ENCODE data around the gene VKORC1. TPM values are rescaled to one million over a fixed set of nuclear protein-coding genes. Genes with fewer than 3 reads are reported as not detected.

Gene VKORC1
- total RNA-seq, 1 experiment from 2014 or later, result 98.3 TPM

DNA sequence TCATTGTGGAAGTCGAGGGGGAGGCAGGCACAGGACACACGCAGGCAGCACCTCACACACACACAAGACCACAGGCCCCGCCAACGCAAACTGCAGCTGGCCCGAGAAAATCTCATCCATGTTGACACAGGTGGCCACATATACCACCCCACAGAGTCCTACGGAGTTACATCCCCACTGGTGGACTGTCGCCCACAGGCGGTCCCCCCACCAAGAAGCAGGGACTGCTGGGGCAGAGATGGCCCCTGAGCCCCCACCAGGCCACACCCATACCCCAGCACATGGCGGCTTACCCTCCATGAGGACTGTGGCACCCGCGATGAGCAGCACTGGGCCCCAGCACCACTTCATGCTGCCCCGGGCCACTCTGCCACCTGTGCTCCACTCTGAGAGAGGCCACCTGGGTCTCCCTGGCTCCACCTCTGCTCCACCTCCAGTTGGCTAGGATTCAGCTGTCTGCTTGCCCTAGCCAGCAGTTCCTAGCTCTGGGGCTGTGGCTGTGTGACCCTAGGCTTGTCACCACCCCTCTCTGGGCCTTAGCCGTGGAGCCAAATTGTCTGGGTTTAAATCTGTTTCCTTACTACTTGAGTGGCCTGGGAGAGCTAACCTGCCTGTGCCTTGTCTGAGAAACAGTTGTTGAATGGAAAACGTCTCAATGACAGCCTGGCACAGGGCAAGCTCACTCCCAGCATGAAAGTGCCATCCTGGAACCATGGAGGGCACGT is 6.0 kb downstream of the VKORC1 start, which contains the start of gene PRSS53:
Gene PRSS53 (minus strand): TSS at position 485 of the 725 bp plus-strand sequence. CDS start 134 bp downstream, at position 351.
- ChIA-PET POLR2A (ENCODE audit: low non-redundant PET) (no interaction called here), CTCF (interaction anchor here (0.5 kb wide), 1 partner anchor 76 kb away, joined by 9 read pairs; no protein-coding TSS in a partner anchor)
- Histone ChIP-seq H3K4me3 (ENCODE audit: low read depth, low read length, poor library complexity, severe bottlenecking) (no peak within 1 kb of the TSS), H3K9me3 (ENCODE audit: low read depth, low read length, poor library complexity, severe bottlenecking) (no peaks in the 10 kb centered on the region), H3K27ac (ENCODE audit: low read depth, low read length, poor library complexity, severe bottlenecking) (no peak within 1 kb of the TSS), H3K36me3 (ENCODE audit: insufficient read depth, low read length, poor library complexity, severe bottlenecking) (peaks cover 14% of the 10 kb centered on the region), H3K27me3 (replicated peaks; ENCODE audit: insufficient read depth, low read depth, low read length, poor library complexity) (no peaks in the 10 kb centered on the region), H3K4me1 (ENCODE audit: insufficient read depth, low read length, poor library complexity, severe bottlenecking) (peaks cover 3% of the 10 kb centered on the region)
- BruUV-seq (replicated peaks), result no TSS peak
- no peak for DNase-seq (ENCODE audit: low spot score)
- intact Hi-C loops (cut with micrococcal nuclease; ENCODE audit: unreplicated experiment), result loop anchor here (10.0 kb wide), 1 partner anchor 786 kb away; the partner anchor contains the start of gene ZNF267
- no peak for TF ChIP-seq CTCF (conservative IDR thresholded peaks at IDR 0.05; ENCODE audit: low read depth, low read length)
- no peak for TF ChIP-seq EZH2 (IDR thresholded peaks at IDR 0.05; ENCODE audit: borderline replicate concordance, low read depth, low read length, poor library complexity, severe bottlenecking)

DNA sequence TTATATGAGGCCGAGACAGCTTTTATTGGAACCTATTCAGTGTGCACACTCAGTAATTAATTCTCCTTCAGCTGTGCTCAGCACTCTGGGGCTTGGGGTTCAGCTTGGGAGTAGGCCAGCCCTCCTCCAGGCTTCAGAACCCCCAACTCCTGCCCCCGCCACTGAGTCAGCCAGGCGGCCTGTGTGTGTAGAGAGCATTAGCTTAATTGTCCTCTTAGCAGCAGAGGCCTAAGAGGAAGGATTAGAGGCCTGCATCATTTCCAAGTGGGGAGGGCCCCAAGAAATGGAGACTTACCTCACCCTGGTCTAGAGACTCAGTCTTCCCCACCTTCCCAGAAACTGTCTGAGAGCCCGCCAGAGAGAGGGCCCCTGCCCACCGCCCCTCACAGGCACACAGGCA is 6.6 kb downstream of the VKORC1 start:
- CTCF ChIA-PET, result interaction anchor here (0.5 kb wide), 1 partner anchor 75 kb away, joined by 9 read pairs; no protein-coding TSS in a partner anchor

GRCh38 chr16:31087481-31087880 is 7.1 kb downstream of the VKORC1 start:
- no TSS peak for BruUV-seq (replicated peaks)
- DNase-seq (ENCODE audit: low spot score), result no peak
- H3K4me3 ChIP-seq (ENCODE audit: low read depth, low read length, poor library complexity, severe bottlenecking), result no peak overlapping the region
- no peak overlapping the region for H3K27ac ChIP-seq (ENCODE audit: low read depth, low read length, poor library complexity, severe bottlenecking)
- no peak for TF ChIP-seq CTCF (conservative IDR thresholded peaks at IDR 0.05; ENCODE audit: low read depth, low read length)
- TF ChIP-seq EZH2 (IDR thresholded peaks at IDR 0.05; ENCODE audit: borderline replicate concordance, low read depth, low read length, poor library complexity, severe bottlenecking), result no peak
- H3K36me3 ChIP-seq (ENCODE audit: insufficient read depth, low read length, poor library complexity, severe bottlenecking), result peaks cover 14% of the 10 kb centered on the region
- no peaks in the 10 kb centered on the region for H3K4me1 ChIP-seq (ENCODE audit: insufficient read depth, low read length, poor library complexity, severe bottlenecking)
- no peaks in the 10 kb centered on the region for H3K27me3 ChIP-seq (replicated peaks; ENCODE audit: insufficient read depth, low read depth, low read length, poor library complexity)
- CTCF ChIA-PET, result no interaction called here
- intact Hi-C loops (cut with micrococcal nuclease; ENCODE audit: unreplicated experiment), result loop anchor here (10.0 kb wide), 1 partner anchor 787 kb away; the partner anchor contains the start of gene ZNF267
- no peaks in the 10 kb centered on the region for H3K9me3 ChIP-seq (ENCODE audit: low read depth, low read length, poor library complexity, severe bottlenecking)
- POLR2A ChIA-PET (ENCODE audit: low non-redundant PET), result no interaction called here

More for the DNA sequence above, 6.6 kb downstream of the VKORC1 start:
- POLR2A ChIA-PET (ENCODE audit: low non-redundant PET), result no interaction called here
- Histone ChIP-seq H3K36me3 (ENCODE audit: insufficient read depth, low read length, poor library complexity, severe bottlenecking) (peaks cover 14% of the 10 kb centered on the region), H3K27ac (ENCODE audit: low read depth, low read length, poor library complexity, severe bottlenecking) (no peak overlapping the region), H3K27me3 (replicated peaks; ENCODE audit: insufficient read depth, low read depth, low read length, poor library complexity) (no peaks in the 10 kb centered on the region), H3K4me3 (ENCODE audit: low read depth, low read length, poor library complexity, severe bottlenecking) (no peak overlapping the region), H3K4me1 (ENCODE audit: insufficient read depth, low read length, poor library complexity, severe bottlenecking) (no peaks in the 10 kb centered on the region), H3K9me3 (ENCODE audit: low read depth, low read length, poor library complexity, severe bottlenecking) (no peaks in the 10 kb centered on the region)
- intact Hi-C loops (cut with micrococcal nuclease; ENCODE audit: unreplicated experiment), result loop anchor here (10.0 kb wide), 1 partner anchor 787 kb away; the partner anchor contains the start of gene ZNF267
- TF ChIP-seq CTCF (conservative IDR thresholded peaks at IDR 0.05; ENCODE audit: low read depth, low read length), result no peak
- no peak for TF ChIP-seq EZH2 (IDR thresholded peaks at IDR 0.05; ENCODE audit: borderline replicate concordance, low read depth, low read length, poor library complexity, severe bottlenecking)
- DNase-seq (ENCODE audit: low spot score), result no peak
- no TSS peak for BruUV-seq (replicated peaks)

All from A673 (cell line).